HG03571 (cell line): ENCODE results near the gene VPREB1.
"Not testable (repeated sequence)": the region's sequence is repeated elsewhere in the genome, so short reads cannot be mapped to it uniquely, and the experiment has no call there.

Experiments
- ATAC-seq: cut with Tn5 transposase; IDR thresholded peaks from one replicate; pipeline ENCODE4 v1.9.1; 2021; ENCODE audit not compliant: unreplicated experiment

The VPREB1 gene

GRCh38 chr22:22244316-22245250 is at the start of gene VPREB1:
VPREB1 (plus strand) TSS chr22:22244786; CDS start chr22:22244814, 28 bp downstream.
- ATAC-seq = no peak

GRCh38 chr22:22194931-22195264 is 49.7 kb upstream of the VPREB1 start:
- ATAC-seq = no peak

- ATAC-seq = peak; percentile 62
These were observed 49.1 kb upstream of the VPREB1 start for GRCh38 chr22:22195265-22196017.

GRCh38 chr22:22196018-22196533 is 48.5 kb upstream of the VPREB1 start:
- peak; percentile 60 for ATAC-seq

- no peak for ATAC-seq
These were observed 47.6 kb upstream of the VPREB1 start for GRCh38 chr22:22196833-22197477.

- no peak for ATAC-seq
These were observed 46.6 kb upstream of the VPREB1 start for GRCh38 chr22:22197993-22198402.

GRCh38 chr22:22198751-22199150 is 45.8 kb upstream of the VPREB1 start:
- no peak for ATAC-seq

- no peak for ATAC-seq
These were observed 45.0 kb upstream of the VPREB1 start for GRCh38 chr22:22199634-22200033.

GRCh38 chr22:22200569-22201184 is 43.9 kb upstream of the VPREB1 start:
- ATAC-seq = no peak

- ATAC-seq = no peak
These were observed 43.2 kb upstream of the VPREB1 start for GRCh38 chr22:22201185-22201929.

GRCh38 chr22:22201930-22202343 is 42.6 kb upstream of the VPREB1 start:
- ATAC-seq = no peak

- ATAC-seq = no peak
These were observed 41.3 kb upstream of the VPREB1 start for GRCh38 chr22:22203048-22203971.

GRCh38 chr22:22207845-22208564 is 36.6 kb upstream of the VPREB1 start:
- ATAC-seq = peak; percentile 66

- no peak for ATAC-seq
These were observed 35.9 kb upstream of the VPREB1 start for GRCh38 chr22:22208652-22209051.

GRCh38 chr22:22209080-22209640 is 35.4 kb upstream of the VPREB1 start:
- ATAC-seq = not testable (repeated sequence)

- ATAC-seq = no peak
These were observed 34.2 kb upstream of the VPREB1 start for GRCh38 chr22:22210375-22210774.

- no peak for ATAC-seq
These were observed 33.4 kb upstream of the VPREB1 start for GRCh38 chr22:22210889-22211833.
